Type B pancreatic cell (in vitro differentiated cells): Measurements from ENCODE around the gene KRTAP1-1. TPM values are rescaled to one million over a fixed set of nuclear protein-coding genes. Genes with fewer than 3 reads are reported as not detected.

Experiments used
- DNase-seq: peaks from one replicate; pipeline ENCODE4 v3.0.0; 2021; ENCODE audit warnings: mixed read lengths; ENCODE audit not compliant: unreplicated experiment; ENCODE audit errors: extremely low spot score
- H3K27ac Mint-ChIP-seq: 2 replicates; pipeline ENCODE4 v1.8.0; 2021; ENCODE audit warnings: mild to moderate bottlenecking, mixed read lengths
- H3K27me3 Mint-ChIP-seq: 2 replicates; pipeline ENCODE4 v1.8.0; 2021; ENCODE audit warnings: mixed read lengths
- H3K36me3 Mint-ChIP-seq: 2 replicates; pipeline ENCODE4 v1.8.0; 2021; ENCODE audit warnings: mixed read lengths
- H3K4me1 Mint-ChIP-seq: one replicate; pipeline ENCODE4 v1.8.0; 2021; ENCODE audit warnings: mixed read lengths; ENCODE audit not compliant: unreplicated experiment
- H3K4me3 Mint-ChIP-seq: 2 replicates; pipeline ENCODE4 v1.8.0; 2021; ENCODE audit warnings: mild to moderate bottlenecking, mixed read lengths
- H3K9me3 Mint-ChIP-seq: 2 replicates; pipeline ENCODE4 v1.8.0; 2021; ENCODE audit warnings: mixed read lengths
- CTCF ChIP-seq: fragments of 200-600 bp; sonication (generic); conservative IDR thresholded peaks from 2 replicates; pipeline ENCODE4 v1.5.0; 2021; ENCODE audit warnings: antibody characterized with exemption, mild to moderate bottlenecking
- total RNA-seq: library from RNA; stranded (reverse); gene quantifications from 2 replicates; pipeline ENCODE4 v1.2.1, GENCODE V29; 2021; ENCODE audit warnings: low replicate concordance

The KRTAP1-1 gene
- total RNA-seq, 1 donor from 2014 or later, result not detected

GRCh38 chr17:41015454-41015853 is 25.8 kb downstream of the KRTAP1-1 start:
- no peak overlapping the region for H3K27ac Mint-ChIP-seq
- peaks cover 4% of the 10 kb centered on the region for H3K4me1 Mint-ChIP-seq
- H3K27me3 Mint-ChIP-seq, result no peaks in the 10 kb centered on the region
- H3K9me3 Mint-ChIP-seq, result no peaks in the 10 kb centered on the region
- H3K36me3 Mint-ChIP-seq, result no peaks in the 10 kb centered on the region
- no peak overlapping the region for H3K4me3 Mint-ChIP-seq
- DNase-seq, result no peak
- TF ChIP-seq CTCF, result no peak

- Mint-ChIP-seq H3K27me3 (no peaks in the 10 kb centered on the region), H3K4me1 (peaks cover 17% of the 10 kb centered on the region), H3K4me3 (no peak overlapping the region), H3K9me3 (no peaks in the 10 kb centered on the region), H3K36me3 (no peaks in the 10 kb centered on the region), H3K27ac (no peak overlapping the region)
- no peak for DNase-seq
- no peak for TF ChIP-seq CTCF
These were observed 27.6 kb downstream of the KRTAP1-1 start for GRCh38 chr17:41013606-41014005.

GRCh38 chr17:41013181-41013580 is 28.1 kb downstream of the KRTAP1-1 start:
- Mint-ChIP-seq H3K36me3 (no peaks in the 10 kb centered on the region), H3K4me1 (peaks cover 18% of the 10 kb centered on the region), H3K9me3 (no peaks in the 10 kb centered on the region), H3K27me3 (no peaks in the 10 kb centered on the region), H3K4me3 (no peak overlapping the region), H3K27ac (no peak overlapping the region)
- DNase-seq, result no peak
- no peak for TF ChIP-seq CTCF

- no peak for TF ChIP-seq CTCF
- DNase-seq, result no peak
- Mint-ChIP-seq H3K27me3 (no peaks in the 10 kb centered on the region), H3K4me3 (no peak overlapping the region), H3K4me1 (peaks cover 18% of the 10 kb centered on the region), H3K27ac (no peak overlapping the region), H3K36me3 (no peaks in the 10 kb centered on the region), H3K9me3 (no peaks in the 10 kb centered on the region)
These were observed 28.7 kb downstream of the KRTAP1-1 start for GRCh38 chr17:41012326-41013120.

GRCh38 chr17:41010441-41010840 is 30.8 kb downstream of the KRTAP1-1 start:
- Mint-ChIP-seq H3K36me3 (no peaks in the 10 kb centered on the region), H3K27ac (no peak overlapping the region), H3K4me3 (no peak overlapping the region), H3K27me3 (no peaks in the 10 kb centered on the region), H3K9me3 (no peaks in the 10 kb centered on the region), H3K4me1 (peaks cover 21% of the 10 kb centered on the region)
- no peak for DNase-seq
- TF ChIP-seq CTCF, result no peak
